GM23248 (cell line): ENCODE measurements around the gene GPR37.

Experiments used
- EZH2 ChIP-seq: fragments of 200-600 bp; sonication (generic); IDR thresholded peaks from 2 replicates; pipeline ENCODE4 v1.6.1; 2018; ENCODE audit warnings: antibody characterized with exemption, mild to moderate bottlenecking; ENCODE audit not compliant: insufficient read depth, poor library complexity, severe bottlenecking
- EZH2phosphoT487 ChIP-seq: fragments of 200-600 bp; sonication (generic); IDR thresholded peaks from 2 replicates; pipeline ENCODE4 v1.6.1; 2018; ENCODE audit warnings: antibody characterized with exemption, moderate library complexity, mild to moderate bottlenecking, low read depth; ENCODE audit not compliant: insufficient read depth

- no peak for TF ChIP-seq EZH2phosphoT487
- peak; percentile 8 for TF ChIP-seq EZH2
Observed at GRCh38 chr7:124764051-124764846, 1.3 kb downstream of the GPR37 start.
